Skeletal muscle tissue (tissue), 4 donors: ENCODE data around the gene PPARGC1A. TPM values are rescaled to one million over a fixed set of nuclear protein-coding genes. Genes with fewer than 3 reads are reported as not detected.

Experiments
- H3K27ac ChIP-seq: one replicate; pipeline ENCODE4 v1.7.0; 2013; ENCODE audit warnings: mild to moderate bottlenecking, low read depth, low read length, inconsistent platforms
- H3K27me3 ChIP-seq, 3 donors: one replicate each; pipeline ENCODE4 v1.7.0; 2013; ENCODE audit warnings: low read length in 3 of 3; ENCODE audit not compliant: control insufficient read depth in 3 of 3, insufficient read depth in 3 of 3
- H3K36me3 ChIP-seq, 3 donors: one replicate each; pipeline ENCODE4 v1.7.0; 2013; ENCODE audit warnings: low read length in 3 of 3; ENCODE audit not compliant: control insufficient read depth in 3 of 3, insufficient read depth in 3 of 3
- H3K4me1 ChIP-seq, 3 donors: one replicate each; pipeline ENCODE4 v1.7.0; 2013; ENCODE audit warnings: low read length in 3 of 3, mild to moderate bottlenecking in 3 of 3; ENCODE audit not compliant: control insufficient read depth in 3 of 3, insufficient read depth in 3 of 3
- H3K4me3 ChIP-seq, 3 donors: one replicate each; pipeline ENCODE4 v1.7.0; 2013; ENCODE audit warnings: low read length in 3 of 3
- H3K9ac ChIP-seq, 3 donors: one replicate each; pipeline ENCODE4 v1.7.0; 2013; ENCODE audit warnings: low read length in 3 of 3, mild to moderate bottlenecking in 3 of 3, moderate library complexity in 2 of 3, low read depth in 1 of 3
- H3K9me3 ChIP-seq, 3 donors: one replicate each; pipeline ENCODE4 v1.7.0; 2013; ENCODE audit warnings: low read length in 3 of 3; ENCODE audit not compliant: control insufficient read depth in 3 of 3
- total RNA-seq: library from RNA; depleted of rRNA; stranded (reverse); fragments of >200 nt; gene quantifications from one replicate; pipeline ENCODE4 v1.2.3, GENCODE V29; 2014
- donor health status: Osteomylitis.

PPARGC1A gene
- total RNA-seq, 1 donor from 2014 or later, result 12.5 TPM

- no peak overlapping the region for H3K9ac ChIP-seq
- H3K27ac ChIP-seq, result no peak overlapping the region
- no peaks in the 10 kb centered on the region for H3K36me3 ChIP-seq
- no peaks in the 10 kb centered on the region for H3K9me3 ChIP-seq
- H3K4me1 ChIP-seq, result peaks cover 4 to 19% (median 13%) of the 10 kb centered on the region in 3 donors
- H3K27me3 ChIP-seq, result no peaks in the 10 kb centered on the region
- no peak overlapping the region for H3K4me3 ChIP-seq
Observed at GRCh38 chr4:23745377-23745776, 144.5 kb downstream of the PPARGC1A start.
